Activated gamma-delta T cell (primary cell): ENCODE measurements around the gene CACNA2D1.
"Not testable (repeated sequence)": the region's sequence is repeated elsewhere in the genome, so short reads cannot be mapped to it uniquely, and the experiment has no call there.

Experiments used
- DNase-seq: peaks from one replicate; lab custom pipeline; 2025; lab: John Stamatoyannopoulos, UW

CACNA2D1 gene

GRCh38 chr7:82434275-82435022 lies 9.1 kb downstream of the CACNA2D1 start:
- DNase-seq, result no peak

GRCh38 chr7:82433507-82433906 lies 10.1 kb downstream of the CACNA2D1 start:
- no peak for DNase-seq

GRCh38 chr7:82432743-82433142 lies 10.8 kb downstream of the CACNA2D1 start:
- not testable (repeated sequence) for DNase-seq

GRCh38 chr7:82430500-82431465 lies 12.8 kb downstream of the CACNA2D1 start:
- DNase-seq, result no peak

- DNase-seq, result no peak
Observed at GRCh38 chr7:82429408-82429807, 14.2 kb downstream of the CACNA2D1 start.

- no peak for DNase-seq
Observed at GRCh38 chr7:82428186-82428961, 15.2 kb downstream of the CACNA2D1 start.

GRCh38 chr7:82423446-82423845 lies 20.1 kb downstream of the CACNA2D1 start:
- no peak for DNase-seq

- no peak for DNase-seq
Observed at GRCh38 chr7:82419200-82419599, 24.4 kb downstream of the CACNA2D1 start.

- no peak for DNase-seq
Observed at GRCh38 chr7:82417898-82418297, 25.7 kb downstream of the CACNA2D1 start.

- DNase-seq, result no peak
Observed at GRCh38 chr7:82416402-82416801, 27.2 kb downstream of the CACNA2D1 start.

GRCh38 chr7:82414389-82414788 lies 29.2 kb downstream of the CACNA2D1 start:
- DNase-seq, result no peak

GRCh38 chr7:82413237-82413636 lies 30.3 kb downstream of the CACNA2D1 start:
- no peak for DNase-seq

- DNase-seq, result no peak
Observed at GRCh38 chr7:82411732-82412131, 31.8 kb downstream of the CACNA2D1 start.

- no peak for DNase-seq
Observed at GRCh38 chr7:82410461-82410860, 33.1 kb downstream of the CACNA2D1 start.

GRCh38 chr7:82406937-82407336 lies 36.6 kb downstream of the CACNA2D1 start:
- no peak for DNase-seq

- DNase-seq, result no peak
Observed at GRCh38 chr7:82405301-82405700, 38.3 kb downstream of the CACNA2D1 start.

GRCh38 chr7:82404652-82405051 lies 38.9 kb downstream of the CACNA2D1 start:
- no peak for DNase-seq

GRCh38 chr7:82404094-82404493 lies 39.5 kb downstream of the CACNA2D1 start:
- DNase-seq, result no peak

GRCh38 chr7:82397879-82398524 lies 45.6 kb downstream of the CACNA2D1 start:
- DNase-seq, result no peak

- DNase-seq, result no peak
Observed at GRCh38 chr7:82396343-82396742, 47.2 kb downstream of the CACNA2D1 start.

GRCh38 chr7:82395147-82395546 lies 48.4 kb downstream of the CACNA2D1 start:
- DNase-seq, result no peak

GRCh38 chr7:82393840-82394220 lies 49.7 kb downstream of the CACNA2D1 start:
- no peak for DNase-seq
